ENCODE results near the gene MRPL24. TPM values are rescaled to one million over a fixed set of nuclear protein-coding genes. Genes with fewer than 3 reads are reported as not detected.

Gene MRPL24
- total and polyA plus RNA-seq, 2 of the 4 experiments (the other 2 are of a cell fraction) = 68.8 to 99.5 TPM

- H2BK120ac ChIP-seq (ENCODE audit: low read depth, low read length) = no peak overlapping the region
- H3K27me3 ChIP-seq (ENCODE audit: control insufficient read depth, insufficient read depth, low read length) = no peaks in the 10 kb centered on the region
- peaks cover 19% of the 10 kb centered on the region for H3K36me3 ChIP-seq (ENCODE audit: control insufficient read depth, insufficient read depth, low read length)
- no peak overlapping the region for H4K91ac ChIP-seq (ENCODE audit: insufficient read depth, low read depth, low read length)
- H2AFZ ChIP-seq (replicated peaks; ENCODE audit: low read length, poor library complexity) = no peak overlapping the region
- in situ Hi-C loops (cut with MboI; ENCODE audit: low sequenced_read_pairs) (no loop called here), intact Hi-C loops (cut with micrococcal nuclease) (no loop called here), dilution Hi-C loops (cut with HindIII; ENCODE audit: low sequenced_read_pairs, unreplicated experiment) (no loop called here)
- H3K4me3 ChIP-seq (ENCODE audit: insufficient read depth, low read depth, low read length) = no peak overlapping the region
- no peak overlapping the region for H3K9ac ChIP-seq (ENCODE audit: low read depth, low read length)
- H2AK5ac ChIP-seq (ENCODE audit: low read depth, low read length) = no peak overlapping the region
- ChIA-PET POLR2A (ENCODE audit: unreplicated experiment) (no interaction called here), CTCF (interaction anchor here (0.5 to 1.6 kb wide), 4 partner anchors 9 to 56 kb away, joined by 3 to 6 read pairs (median 5); no protein-coding TSS in a partner anchor)
- H4K8ac ChIP-seq (ENCODE audit: low read depth in 2 of 2, low read length in 2 of 2) = no peak overlapping the region
- no peaks in the 10 kb centered on the region for H3K9me3 ChIP-seq (ENCODE audit: control insufficient read depth, insufficient read depth, low read length)
- no peak overlapping the region for H3K4me2 ChIP-seq (ENCODE audit: low read depth, low read length)
- H3K27ac ChIP-seq (ENCODE audit: insufficient read depth, low read length) = no peak overlapping the region
- H2BK20ac ChIP-seq (ENCODE audit: low read depth, low read length) = no peak overlapping the region
- no peak overlapping the region for H3K14ac ChIP-seq (replicated peaks; ENCODE audit: low read depth, low read length)
- H3K9me1 ChIP-seq (ENCODE audit: insufficient read depth, low read length) = peaks cover 6% of the 10 kb centered on the region
- peaks cover 5% of the 10 kb centered on the region for H3K4me1 ChIP-seq (ENCODE audit: control insufficient read depth, insufficient read depth, low read length)
- H4K5ac ChIP-seq (ENCODE audit: low read depth, low read length) = no peak overlapping the region
- DNase-seq (peak; percentile 67), ATAC-seq (ENCODE audit: low read depth) (peak; percentile 85)
- no peak overlapping the region for H3K56ac ChIP-seq (ENCODE audit: extremely low read depth, insufficient read depth, low read length)
- H3K23ac ChIP-seq (ENCODE audit: low read depth, low read length) = no peak overlapping the region
- peaks cover 32 to 71% of the 10 kb centered on the region in 2 experiments for H3K79me1 ChIP-seq (ENCODE audit: low read depth in 1 of 2, low read length in 2 of 2)
- no peak overlapping the region for H3K4ac ChIP-seq (ENCODE audit: low read depth, low read length)
- no peak for TF ChIP-seq NFE2L2 (IDR thresholded peaks at IDR 0.05; ENCODE audit: low read depth, low read length)
- peak; percentile 58; the same call in 1 of the 2 replicates for TF ChIP-seq CEBPB (IDR thresholded peaks at IDR 0.05; ENCODE audit: low read depth, low read length)
- no peak for TF ChIP-seq RCOR1 (IDR thresholded peaks at IDR 0.05; ENCODE audit: insufficient replicate concordance, low read length)
- 0 out of 2 replicates have a peak, but pooled peaks have one; percentile 8 for TF ChIP-seq FOS (IDR thresholded peaks at IDR 0.05; ENCODE audit: low read depth, low read length)
- no peak for TF ChIP-seq POLR2A (IDR thresholded peaks at IDR 0.05; ENCODE audit: low read depth, low read length)
- H2BK15ac ChIP-seq (ENCODE audit: low read depth, low read length) = no peak overlapping the region
- H2BK5ac ChIP-seq (ENCODE audit: low read depth, low read length, poor library complexity, severe bottlenecking) = no peak overlapping the region
- H3K18ac ChIP-seq (ENCODE audit: low read depth, low read length) = no peak overlapping the region
- H2AK9ac ChIP-seq (replicated peaks; ENCODE audit: low read depth, low read length, poor library complexity) = no peak overlapping the region
- H4K20me1 ChIP-seq (ENCODE audit: insufficient read depth, low read length) = peaks cover 66% of the 10 kb centered on the region
- no TSS peak for BruUV-seq (replicated peaks)
Observed at GRCh38 chr1:156781585-156782186, 40.8 kb upstream of the MRPL24 start.

All from IMR-90 (cell line).